GM18507 (cell line): ENCODE results near the gene STK32B.
"Not testable (repeated sequence)": the region's sequence is repeated elsewhere in the genome, so short reads cannot be mapped to it uniquely, and the experiment has no call there.

Experiments used
- DNase-seq: peaks from one replicate; pipeline ENCODE4 v3.0.0; 2011; ENCODE audit warnings: low read depth; ENCODE audit not compliant: insufficient read length; ENCODE audit errors: extremely low spot score
- FAIRE-seq: peaks from 2 replicates; lab custom pipeline; 2011; peaks lifted over from hg19 to GRCh38; lab: Jason Lieb, UNC

STK32B gene

GRCh38 chr4:5222047-5222446, 170.8 kb downstream of the STK32B start:
- DNase-seq (no peak), FAIRE-seq (no peak)

- no peak for DNase-seq
- no peak for FAIRE-seq
Measured at GRCh38 chr4:5222951-5223350, 171.7 kb downstream of the STK32B start.

- FAIRE-seq: no peak
- no peak for DNase-seq
Measured at GRCh38 chr4:5224340-5224739, 173.1 kb downstream of the STK32B start.

- FAIRE-seq (no peak), DNase-seq (no peak)
Measured at GRCh38 chr4:5232549-5232948, 181.3 kb downstream of the STK32B start.

- no peak for DNase-seq
- no peak for FAIRE-seq
Measured at GRCh38 chr4:5237086-5237660, 185.9 kb downstream of the STK32B start.

- FAIRE-seq (no peak), DNase-seq (no peak)
Measured at GRCh38 chr4:5238173-5238572, 186.9 kb downstream of the STK32B start.

GRCh38 chr4:5247061-5247460, 195.8 kb downstream of the STK32B start:
- not testable (repeated sequence) for FAIRE-seq, DNase-seq

GRCh38 chr4:5247735-5248134, 196.5 kb downstream of the STK32B start:
- DNase-seq (no peak), FAIRE-seq (no peak)

GRCh38 chr4:5249727-5250126, 198.4 kb downstream of the STK32B start:
- FAIRE-seq: no peak

GRCh38 chr4:5250536-5250935, 199.3 kb downstream of the STK32B start:
- FAIRE-seq: not testable (repeated sequence)

More at GRCh38 chr4:5249727-5250126, 198.4 kb downstream of the STK32B start:
- no peak for DNase-seq

GRCh38 chr4:5256421-5256820, 205.1 kb downstream of the STK32B start:
- DNase-seq (no peak), FAIRE-seq (no peak)

More at GRCh38 chr4:5250536-5250935, 199.3 kb downstream of the STK32B start:
- DNase-seq: not testable (repeated sequence)

- DNase-seq: no peak
- FAIRE-seq: no peak
Measured at GRCh38 chr4:5257086-5257485, 205.8 kb downstream of the STK32B start.

- FAIRE-seq (no peak), DNase-seq (no peak)
Measured at GRCh38 chr4:5259471-5259870, 208.2 kb downstream of the STK32B start.

GRCh38 chr4:5260121-5260520, 208.8 kb downstream of the STK32B start:
- FAIRE-seq (no peak), DNase-seq (no peak)

- DNase-seq (no peak), FAIRE-seq (no peak)
Measured at GRCh38 chr4:5261866-5262265, 210.6 kb downstream of the STK32B start.

- no peak for FAIRE-seq
- no peak for DNase-seq
Measured at GRCh38 chr4:5266991-5267390, 215.7 kb downstream of the STK32B start.

- DNase-seq (no peak), FAIRE-seq (no peak)
Measured at GRCh38 chr4:5267408-5267807, 216.1 kb downstream of the STK32B start.

GRCh38 chr4:5276475-5277075, 225.3 kb downstream of the STK32B start:
- FAIRE-seq (no peak), DNase-seq (no peak)

- FAIRE-seq (no peak), DNase-seq (no peak)
Measured at GRCh38 chr4:5277079-5277478, 225.8 kb downstream of the STK32B start.

- DNase-seq (no peak), FAIRE-seq (no peak)
Measured at GRCh38 chr4:5278213-5278612, 226.9 kb downstream of the STK32B start.

- DNase-seq: not testable (repeated sequence)
Measured at GRCh38 chr4:5280069-5280468, 228.8 kb downstream of the STK32B start.

More at GRCh38 chr4:5280069-5280468, 228.8 kb downstream of the STK32B start:
- not testable (repeated sequence) for FAIRE-seq
